RKO (cell line): ENCODE data around the gene MAP3K21.

Experiments used
- DNase-seq: peaks from one replicate; pipeline ENCODE4 v3.0.0-alpha.2; 2016; ENCODE audit warnings: low spot score

Gene MAP3K21

DNA sequence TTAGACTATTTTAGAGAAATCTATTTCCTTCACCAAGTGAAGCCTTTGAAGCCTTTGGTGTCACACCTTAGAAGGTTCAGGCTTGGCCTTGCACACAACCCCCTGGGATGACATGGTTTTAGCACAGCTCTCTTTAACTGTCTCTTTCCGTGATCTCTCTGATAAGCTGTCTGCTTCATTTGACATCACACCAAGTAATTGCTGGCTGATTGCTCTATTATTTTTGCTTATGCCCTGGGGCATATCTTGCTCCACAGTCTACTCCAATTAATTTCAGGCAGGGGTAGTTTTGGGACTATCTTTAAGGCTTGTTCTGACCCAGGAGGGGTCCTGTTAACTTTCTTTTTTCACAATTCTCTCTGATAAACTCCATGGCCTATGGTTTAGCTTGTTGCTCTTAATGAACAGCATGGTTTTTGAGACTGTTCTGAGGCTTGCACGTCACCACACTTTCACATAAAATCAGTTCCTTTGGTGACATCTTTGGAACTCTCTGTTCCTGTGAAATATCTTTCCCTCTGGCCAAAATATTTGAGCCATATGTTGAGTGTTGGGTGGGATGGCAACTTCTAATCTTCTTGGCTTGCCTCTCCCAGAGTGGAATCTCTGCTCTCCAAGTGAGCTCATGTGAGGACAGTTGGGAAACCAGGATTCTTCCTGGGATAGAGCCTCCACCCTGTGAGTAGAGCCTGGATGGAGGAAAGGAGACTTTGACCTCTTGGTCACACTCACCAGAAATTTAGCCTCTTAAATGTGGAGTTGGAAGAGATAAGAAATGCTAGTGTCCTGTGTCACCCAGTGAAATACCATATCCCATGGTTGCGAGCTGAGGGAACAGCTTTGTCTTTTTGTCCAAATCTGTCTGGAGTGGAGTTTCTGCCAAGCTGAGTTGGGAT lies 63.6 kb downstream of the MAP3K21 start:
- DNase-seq = no peak

DNA sequence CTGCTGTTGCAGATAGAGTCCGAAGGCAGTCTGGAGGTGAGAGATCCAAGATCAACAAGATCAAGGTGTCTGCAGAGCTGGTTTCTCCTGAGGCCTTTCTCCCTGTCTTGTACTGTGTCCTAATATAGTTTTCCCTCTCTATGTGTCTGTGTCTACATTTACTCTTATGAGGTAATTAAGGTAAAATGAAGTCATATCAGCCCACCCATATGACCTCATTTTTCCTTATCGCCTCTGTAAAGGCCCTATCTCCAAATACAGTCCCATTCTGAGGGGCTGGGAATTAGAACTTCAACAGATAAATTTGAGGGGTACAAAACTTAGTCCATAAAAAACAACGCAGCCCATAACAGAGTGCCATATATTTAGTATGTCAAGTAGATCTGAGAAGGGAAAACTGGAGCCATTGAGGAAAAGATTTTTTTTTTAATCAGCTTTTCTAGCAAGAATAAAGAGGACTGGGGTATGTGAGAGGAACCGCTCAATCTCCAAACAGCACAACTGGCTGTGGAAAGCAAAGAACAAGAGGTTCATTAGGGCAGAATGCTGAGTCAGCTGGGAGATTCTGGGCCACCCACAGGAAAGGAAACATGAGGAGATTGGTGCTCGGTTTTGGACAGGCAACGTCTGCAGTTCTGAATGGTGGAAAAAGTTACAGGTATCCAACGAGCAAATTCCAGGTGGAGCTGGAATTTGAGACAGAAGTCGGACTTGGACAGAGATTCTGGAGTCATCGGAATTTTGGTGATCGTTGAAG lies 65.7 kb downstream of the MAP3K21 start:
- no peak for DNase-seq

DNA sequence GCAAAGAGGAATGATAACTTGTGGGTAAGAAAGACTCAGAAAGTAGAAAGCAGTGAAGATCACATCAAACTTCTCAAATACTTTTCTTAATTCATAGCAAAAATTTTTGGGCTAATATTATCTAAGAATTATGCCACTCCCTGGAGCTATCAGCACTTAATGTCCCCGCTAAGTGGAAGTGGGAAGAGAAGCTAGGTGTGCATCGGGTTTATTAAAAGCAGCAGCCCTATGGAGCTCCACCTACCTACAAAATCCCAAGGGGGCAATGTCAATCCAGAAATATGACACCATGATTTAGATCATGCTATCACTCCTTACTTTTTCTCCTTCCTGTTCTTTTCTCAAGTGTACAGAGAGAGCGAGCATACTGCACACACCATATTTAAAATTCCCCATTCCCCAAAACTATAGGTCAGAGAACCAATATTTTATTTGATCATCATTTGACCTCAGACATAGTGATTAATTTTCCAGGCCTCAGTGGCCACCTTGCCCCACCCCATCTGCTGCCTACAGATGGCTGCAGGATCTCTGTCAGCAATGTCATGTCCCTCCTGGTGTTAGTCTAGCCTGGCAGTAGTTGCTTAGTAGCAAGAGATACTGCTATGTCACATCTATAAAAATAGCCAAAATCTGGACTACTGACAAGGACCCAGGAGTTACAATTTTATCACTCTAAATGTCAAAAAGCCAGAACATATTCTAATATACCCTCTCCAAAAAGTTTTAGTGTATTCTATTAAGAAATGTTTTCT lies 66.6 kb downstream of the MAP3K21 start:
- no peak for DNase-seq

DNA sequence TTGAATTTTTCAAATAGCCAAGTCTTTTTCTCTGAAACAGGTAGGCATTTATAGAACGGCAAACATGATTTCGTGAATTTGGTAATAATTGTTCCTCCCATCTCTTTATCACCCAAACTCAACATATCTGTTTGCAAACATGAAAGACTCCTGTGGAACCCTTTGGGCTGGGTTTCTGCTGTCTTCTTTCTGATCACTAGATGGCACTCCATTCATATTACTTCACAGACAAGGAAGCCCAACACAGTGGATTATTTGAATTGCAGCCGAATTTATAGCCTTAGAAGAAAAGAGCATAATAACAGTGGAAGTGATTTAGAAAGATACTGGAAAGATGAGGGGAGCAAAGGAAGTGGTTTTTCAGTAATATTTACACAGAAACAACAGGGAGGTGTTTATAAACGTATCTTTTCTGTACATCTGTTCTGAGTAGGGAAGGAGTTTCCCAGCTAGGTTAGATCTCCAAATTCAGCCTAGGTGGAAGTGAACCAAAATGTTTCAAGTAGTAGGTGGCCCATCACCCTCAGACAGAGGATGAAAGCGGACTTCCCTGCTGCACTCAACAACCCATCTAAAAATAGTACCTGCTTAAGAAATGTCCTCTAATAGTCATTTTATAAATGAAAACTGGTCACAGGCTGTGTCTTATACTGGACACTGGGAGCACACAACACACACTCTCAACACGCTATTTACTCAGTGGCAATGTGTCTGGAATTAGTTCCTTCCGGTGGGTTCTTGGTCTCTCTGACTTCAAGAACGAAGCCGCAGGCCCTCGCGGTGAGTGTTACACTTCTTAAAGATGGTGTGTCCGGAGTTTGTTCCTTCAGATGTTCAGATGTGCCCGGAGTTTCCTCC lies 67.6 kb downstream of the MAP3K21 start:
- DNase-seq = peak; percentile 73

DNA sequence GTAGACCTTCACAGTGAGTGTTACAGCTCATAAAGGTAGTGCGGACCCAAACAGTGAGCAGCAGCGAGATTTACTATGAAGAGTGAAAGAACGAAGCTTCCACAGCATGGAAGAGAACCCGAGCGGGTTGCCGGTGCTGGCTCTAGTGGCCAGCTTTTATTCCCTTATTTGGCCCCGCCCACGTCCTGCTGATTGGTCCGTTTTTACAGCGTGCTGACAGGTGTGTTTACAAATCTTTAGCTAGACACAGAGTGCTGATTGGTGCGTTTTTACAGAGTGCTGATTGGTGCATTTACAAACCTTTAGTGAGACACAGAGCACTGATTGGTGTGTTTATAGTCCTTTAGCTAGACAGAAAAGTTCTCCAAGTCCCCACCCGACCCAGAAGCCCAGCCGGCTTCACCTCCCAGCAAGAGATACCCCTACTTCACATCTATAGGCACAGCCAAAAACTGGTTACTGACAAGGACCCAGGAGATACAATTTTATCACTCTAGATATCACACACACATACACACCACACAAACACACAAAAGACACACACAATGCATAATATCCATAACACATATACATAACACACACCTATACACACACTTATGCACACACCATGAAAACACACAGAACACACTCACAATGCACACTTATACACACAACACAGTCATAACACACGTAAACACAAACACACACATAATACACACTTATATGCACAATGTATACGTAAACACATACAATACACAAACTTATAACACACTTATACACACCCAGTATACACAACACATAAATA lies 68.5 kb downstream of the MAP3K21 start:
- DNase-seq = no peak

DNA sequence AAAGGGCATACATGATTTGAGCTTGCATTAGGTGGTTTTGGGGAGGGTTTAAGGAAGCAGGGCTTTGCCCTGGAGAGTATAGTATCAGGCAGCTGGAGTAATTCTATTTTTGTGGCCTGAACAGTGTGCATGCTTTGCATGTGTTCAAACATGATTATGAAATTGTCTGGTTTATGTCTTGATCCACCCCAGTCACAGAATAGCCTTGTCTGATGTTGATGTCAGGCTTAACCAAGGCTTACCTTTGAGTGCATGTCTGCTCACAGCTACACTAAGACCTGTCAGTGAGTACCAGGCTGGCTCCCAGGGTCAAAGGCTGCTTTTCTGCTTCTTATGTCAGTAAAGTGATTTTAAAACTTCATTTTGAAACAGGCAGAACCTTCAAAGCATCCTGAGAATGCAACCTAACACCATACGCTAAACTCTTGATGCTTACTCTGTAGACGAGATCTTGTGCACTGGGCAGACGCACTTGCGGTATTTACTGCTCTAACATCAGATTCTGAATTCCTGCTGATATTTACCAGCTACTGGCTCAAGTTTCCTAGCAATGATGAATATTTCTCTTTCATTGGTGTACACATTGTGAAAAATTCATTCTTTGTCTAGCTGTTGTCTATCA lies 78.9 kb downstream of the MAP3K21 start:
- no peak for DNase-seq

DNA sequence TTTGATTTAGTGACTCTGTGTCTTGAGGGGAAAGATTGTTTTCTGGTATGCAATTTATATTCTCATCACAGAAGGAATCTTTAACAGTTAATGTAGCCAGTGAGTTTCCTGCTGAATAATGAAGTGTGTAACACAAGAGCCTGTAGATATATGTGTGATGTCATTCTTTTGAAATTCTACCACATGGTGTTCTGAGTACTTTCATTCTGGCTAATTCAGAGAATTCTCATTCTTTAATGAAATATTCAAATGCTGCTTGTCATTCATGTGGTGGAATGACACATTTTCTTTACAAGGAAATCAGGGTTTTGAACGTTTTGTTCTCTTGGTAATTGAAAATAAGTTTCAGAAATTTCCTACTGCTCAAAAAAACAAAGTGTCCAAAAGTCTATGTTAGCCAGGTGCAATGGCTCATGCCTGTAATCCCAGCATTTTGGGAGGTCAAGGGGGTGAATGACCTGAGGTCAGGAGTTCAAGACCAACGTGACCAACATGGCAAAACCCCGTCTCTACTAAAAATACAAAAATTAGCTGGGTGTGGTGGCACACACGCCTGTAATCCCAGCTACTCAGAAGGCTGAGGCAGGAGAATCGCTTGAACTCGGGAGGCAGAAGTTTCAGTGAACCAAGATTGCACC lies 79.6 kb downstream of the MAP3K21 start:
- no peak for DNase-seq

DNA sequence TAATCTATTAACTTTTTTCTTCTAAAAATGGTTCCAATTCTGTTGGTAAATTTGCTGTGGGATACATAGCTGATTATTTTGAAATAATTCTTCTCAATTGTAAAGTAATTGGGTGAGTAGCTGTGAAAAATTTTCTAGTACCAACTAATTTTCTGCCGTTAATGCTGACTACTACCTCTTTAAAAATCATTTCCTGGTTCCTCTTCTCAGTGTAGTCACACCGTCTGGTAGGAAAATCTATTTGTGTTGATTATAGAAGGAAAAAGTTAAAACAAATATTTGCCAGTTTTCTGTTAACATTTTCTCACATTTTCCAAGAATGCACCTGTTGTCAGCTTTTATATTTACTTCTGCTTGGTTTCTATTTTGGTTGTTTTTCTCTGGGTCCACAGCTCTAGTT lies 82.0 kb downstream of the MAP3K21 start:
- DNase-seq = no peak

DNA sequence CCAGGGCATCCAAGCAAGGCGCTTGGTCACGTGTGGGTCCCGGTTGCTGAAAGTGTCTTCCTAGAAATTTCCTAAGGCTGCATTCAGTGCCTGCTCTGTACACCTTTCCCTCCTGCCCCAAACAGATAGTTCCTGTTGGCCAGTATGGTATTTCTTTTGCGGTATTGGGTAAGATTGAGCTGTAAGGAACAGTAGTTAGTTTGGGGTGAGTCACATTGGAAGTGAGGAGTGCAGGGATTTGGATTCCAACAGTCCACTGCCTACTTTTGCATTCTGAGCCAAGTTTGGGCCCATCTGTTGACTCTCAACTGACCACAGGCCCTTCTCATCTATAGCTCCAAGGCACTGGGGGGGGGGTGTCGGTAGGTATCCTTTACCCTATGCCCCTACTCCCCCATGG lies 83.4 kb downstream of the MAP3K21 start:
- no peak for DNase-seq

DNA sequence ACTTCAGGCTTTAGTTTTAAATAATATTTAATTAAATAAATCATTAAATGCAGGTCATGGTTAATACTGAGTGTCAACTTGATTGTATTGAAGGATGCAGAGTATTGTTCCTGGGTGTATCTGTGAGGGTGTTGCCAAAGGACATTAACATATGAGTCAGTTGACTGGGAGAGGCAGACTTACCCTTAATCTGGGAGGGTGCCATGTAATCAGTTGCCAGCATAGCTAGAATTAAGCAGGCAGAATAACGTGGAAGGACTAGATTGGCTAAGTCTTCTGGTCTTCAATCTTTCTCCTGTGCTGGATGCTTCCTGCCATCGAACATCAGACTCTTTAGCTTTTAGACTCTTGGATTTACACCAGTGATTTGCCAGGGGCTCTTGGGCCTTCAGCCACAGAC lies 85.3 kb downstream of the MAP3K21 start:
- DNase-seq = no peak

DNA sequence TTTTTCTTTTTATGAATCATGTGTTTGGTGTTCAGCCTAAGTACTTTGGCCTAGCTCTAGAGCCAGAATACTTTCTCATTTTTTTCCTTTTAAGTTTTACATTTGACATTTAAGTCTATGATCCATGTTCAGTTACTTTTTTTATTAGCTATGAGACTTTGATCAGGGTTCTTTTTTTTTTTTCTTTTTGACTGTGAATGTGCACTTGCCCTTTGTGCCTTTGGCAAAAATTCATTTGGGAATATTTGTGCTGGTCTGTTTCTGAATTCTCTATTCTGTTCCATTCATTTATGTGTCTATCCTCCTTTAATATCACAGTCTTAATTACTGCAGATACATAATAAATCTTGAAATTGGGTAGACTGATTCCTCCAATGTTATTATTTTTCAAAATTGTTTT lies 93.8 kb downstream of the MAP3K21 start:
- no peak for DNase-seq

DNA sequence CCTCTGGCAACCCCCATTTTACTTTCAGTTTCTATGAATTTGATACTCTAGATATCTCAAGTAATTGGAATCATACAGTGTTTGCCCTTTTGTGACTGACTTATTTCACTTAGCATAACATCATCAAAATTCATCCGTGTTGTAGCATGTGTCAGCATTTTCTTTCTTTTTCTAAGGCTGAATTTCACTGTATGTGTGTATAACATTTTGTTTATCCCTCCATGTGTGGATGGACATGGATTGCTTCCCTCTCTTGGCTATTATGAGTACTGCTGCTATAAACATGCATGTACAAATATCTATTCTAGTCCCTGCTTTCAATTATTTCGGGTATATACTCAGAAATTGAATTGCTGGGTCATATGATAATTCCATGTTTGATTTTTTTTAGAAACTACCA lies 97.3 kb downstream of the MAP3K21 start:
- DNase-seq = peak; percentile 38

DNA sequence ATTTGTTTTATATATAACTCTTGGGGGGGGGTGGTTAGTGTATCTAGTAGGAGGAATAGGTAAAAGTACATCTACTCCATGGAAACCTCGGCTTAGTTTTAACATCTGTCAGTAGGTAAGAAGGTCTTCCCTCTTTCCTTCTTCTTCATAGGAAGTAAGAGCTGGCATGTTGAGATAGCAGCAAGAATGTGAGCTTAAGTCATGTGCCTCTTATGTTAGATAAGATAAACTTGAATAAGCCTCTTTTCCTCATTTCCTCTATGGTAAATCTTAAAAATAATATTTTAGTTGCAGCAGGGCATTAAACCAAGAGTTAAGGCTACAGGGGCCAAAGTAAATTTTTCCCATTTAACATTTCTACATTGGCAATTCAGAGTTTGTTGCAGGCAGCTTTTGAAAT lies 100.4 kb downstream of the MAP3K21 start:
- DNase-seq = no peak

DNA sequence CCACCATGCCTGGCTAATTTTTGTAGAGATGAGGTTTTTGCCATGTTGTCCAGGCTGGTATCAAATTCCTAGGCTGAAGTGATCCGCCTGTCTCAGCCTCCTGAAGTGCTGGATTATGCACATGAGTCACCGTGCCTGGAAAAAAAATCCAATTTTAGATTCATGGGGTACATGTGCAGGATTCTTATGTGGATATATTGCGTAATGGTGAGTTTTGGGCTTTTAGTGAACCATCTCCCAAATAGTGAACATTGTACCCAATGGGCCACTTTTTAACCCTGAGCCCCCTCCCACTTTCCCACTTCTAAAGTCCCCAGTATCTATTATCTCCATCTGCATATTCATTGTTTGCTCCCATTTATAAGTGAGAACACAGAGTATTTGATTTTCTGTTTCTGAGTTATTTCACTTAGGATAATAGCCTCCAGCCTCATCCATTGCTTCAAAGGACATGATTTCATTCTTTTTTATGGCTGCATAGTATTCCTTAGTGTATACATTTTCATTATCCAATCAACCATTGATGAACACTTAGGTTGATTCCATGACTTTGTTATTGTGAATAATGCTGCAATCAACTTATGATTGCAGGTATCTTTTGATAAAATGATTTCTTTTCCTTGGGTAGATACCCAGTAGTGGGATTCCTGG lies 104.4 kb downstream of the MAP3K21 start:
- no peak for DNase-seq

DNA sequence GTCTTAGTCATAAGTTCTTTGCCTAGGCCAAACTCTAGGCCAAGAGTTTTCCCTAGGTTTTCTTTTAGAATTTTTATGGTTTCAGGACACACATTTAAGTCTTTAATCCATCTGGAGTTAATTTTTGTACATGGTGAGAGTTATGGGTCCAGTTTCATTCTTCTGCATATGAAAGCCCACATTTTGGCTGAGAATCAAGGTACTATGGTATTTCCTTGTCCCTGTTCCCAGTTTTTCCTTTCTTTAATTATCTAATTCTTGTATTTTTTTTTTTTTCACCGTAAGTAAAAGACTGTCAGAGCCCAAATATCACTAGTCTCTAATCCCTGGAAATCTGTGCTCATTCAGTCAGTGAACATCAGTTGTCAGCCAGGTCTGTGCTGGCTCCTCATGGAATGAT lies 105.4 kb downstream of the MAP3K21 start:
- DNase-seq = no peak

DNA sequence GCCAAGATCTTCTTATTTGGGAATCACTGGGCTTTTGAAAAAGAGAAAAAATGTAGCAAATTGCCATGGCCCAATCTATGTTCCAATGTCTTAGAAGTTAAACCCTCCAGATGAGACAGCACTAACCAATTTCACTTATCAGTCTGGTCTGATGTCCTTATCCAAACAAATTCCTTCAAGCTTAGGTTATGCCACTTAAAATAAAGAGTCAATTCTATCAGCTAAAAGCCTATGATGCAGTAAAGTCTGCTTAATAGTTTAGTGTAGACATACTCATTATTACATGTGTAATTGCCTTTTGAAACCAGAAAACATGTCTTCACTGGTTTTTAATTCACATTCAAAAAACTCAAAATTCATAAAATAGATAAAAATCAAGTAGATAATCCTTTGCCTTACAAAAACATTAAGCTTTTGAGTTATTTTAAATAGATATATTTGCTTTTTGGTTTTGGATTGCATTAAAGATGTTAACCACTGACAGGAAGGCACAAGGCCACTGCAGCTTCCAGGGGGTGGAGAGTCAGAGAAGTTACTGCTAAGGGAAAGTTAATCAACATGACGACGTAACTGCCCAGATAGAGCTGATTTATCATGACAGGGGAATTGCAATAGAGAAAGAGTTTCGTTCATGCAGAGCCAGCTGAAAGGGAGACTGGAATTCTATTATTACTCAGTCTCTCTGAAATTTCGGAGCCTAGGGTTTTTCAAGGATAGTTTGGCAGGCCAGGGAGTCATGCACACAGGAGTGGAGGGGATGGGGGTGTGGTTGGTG lies 106.1 kb downstream of the MAP3K21 start:
- DNase-seq = no peak
